GM21390 (cell line): ENCODE data around the gene LRRC63.
A peak's percentile ranks its signal among the peaks of the same experiment; 100 is the strongest.
"Not testable (repeated sequence)": the region's sequence is repeated elsewhere in the genome, so short reads cannot be mapped to it uniquely, and the experiment has no call there.

Experiments used
- ATAC-seq: cut with Tn5 transposase; IDR thresholded peaks from one replicate; pipeline ENCODE4 v1.9.1; 2021; ENCODE audit not compliant: unreplicated experiment

LRRC63 gene

GRCh38 chr13:46211483-46212351, at the start of gene LRRC63:
TSS of gene LRRC63 (plus strand) at chr13:46211928. CDS start at chr13:46213035, 1,107 bp downstream.
- ATAC-seq = peak; percentile 97

DNA sequence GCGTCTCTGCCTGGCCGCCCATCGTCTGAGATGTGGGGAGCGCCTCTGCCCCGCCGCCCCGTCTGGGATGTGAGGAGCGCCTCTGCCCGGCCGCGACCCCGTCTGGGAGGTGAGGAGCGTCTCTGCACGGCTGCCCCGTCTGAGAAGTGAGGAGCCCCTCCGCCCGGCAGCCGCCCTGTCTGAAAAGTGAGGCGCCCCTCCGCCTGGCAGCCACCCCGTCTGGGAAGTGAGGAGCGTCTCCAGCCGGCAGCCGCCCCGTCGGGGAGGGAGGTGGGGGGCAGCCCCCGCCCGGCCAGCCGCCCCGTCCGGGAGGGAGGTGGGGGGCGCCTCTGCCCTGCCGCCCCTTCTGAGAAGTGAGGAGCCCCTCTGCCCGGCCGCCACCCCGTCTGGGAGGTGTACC, 49.0 kb upstream of the LRRC63 start:
- not testable (repeated sequence) for ATAC-seq

DNA sequence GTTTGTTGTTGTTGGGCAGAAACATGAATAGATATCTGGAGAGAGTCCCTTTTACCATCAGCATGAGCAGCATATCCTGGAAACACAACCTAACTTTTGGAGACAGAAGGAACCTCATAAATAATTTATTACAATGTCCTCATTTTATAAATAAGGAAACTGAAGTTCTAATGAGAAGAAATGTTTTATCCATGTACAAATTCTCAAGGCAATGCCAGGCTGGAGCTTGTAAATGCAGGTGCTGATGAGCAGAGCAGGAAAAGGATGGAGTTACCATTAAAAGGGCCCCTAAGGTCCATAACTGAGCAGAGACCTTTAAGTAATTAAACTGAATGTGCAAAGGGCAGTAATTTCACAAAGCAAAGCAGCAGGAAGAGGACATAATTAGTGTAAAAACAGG, 47.1 kb upstream of the LRRC63 start:
- ATAC-seq = no peak

GRCh38 chr13:46165485-46166223, 46.1 kb upstream of the LRRC63 start:
- ATAC-seq = peak; percentile 37

- no peak for ATAC-seq
Observed at GRCh38 chr13:46166224-46166584, 45.5 kb upstream of the LRRC63 start.

DNA sequence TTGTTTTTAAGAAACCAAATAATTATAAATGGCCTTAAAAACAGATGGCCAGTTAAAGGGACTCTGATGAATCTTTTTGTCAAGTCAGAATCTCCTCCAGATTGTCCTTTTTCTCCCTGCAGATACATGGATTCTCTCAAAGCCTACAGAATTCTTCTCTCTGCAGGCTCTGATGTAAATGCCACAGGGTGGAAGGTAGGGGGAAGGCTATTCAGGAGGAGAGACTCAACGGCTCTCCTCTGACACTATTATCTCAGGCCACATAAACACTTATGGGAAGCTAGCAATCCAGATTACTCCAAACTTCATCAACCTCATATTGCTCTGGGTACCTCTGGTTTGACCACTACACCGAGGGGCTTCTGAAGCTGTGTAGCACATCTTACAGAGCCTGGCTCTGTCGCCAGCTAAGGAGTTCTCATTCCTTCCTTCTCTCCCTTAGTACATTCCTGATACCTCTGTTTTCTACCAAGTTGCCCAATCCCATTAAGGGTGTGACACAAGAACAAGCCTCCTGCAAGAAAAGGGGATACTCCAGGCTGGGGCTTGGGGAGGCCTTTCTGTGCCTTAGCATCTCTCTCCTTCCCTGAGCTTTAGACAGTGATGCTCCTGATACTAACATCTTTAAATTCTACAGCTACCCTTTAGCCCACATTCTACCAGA, 44.6 kb upstream of the LRRC63 start:
- ATAC-seq = no peak

DNA sequence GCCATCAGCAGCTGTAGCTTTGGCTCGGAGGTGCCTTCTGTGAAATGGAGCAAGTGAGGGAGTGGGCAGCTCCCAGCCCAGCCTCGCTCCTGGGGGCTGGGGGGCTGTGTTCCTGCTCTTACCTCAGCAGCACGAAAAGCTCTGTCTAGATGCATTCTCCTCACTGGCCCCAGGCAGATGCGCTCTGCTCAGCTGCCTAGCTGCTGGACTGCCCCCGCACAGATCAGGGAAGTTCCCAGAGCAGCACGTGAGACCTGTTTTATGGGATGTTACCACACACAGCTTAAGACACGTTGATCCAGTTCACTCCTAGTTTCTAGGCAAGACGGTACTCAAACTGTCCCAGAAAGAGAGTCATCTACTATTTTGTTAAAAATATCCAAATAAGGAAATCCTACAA, 43.4 kb upstream of the LRRC63 start:
- ATAC-seq = no peak

GRCh38 chr13:46168783-46169182, 42.9 kb upstream of the LRRC63 start:
- no peak for ATAC-seq

- ATAC-seq = no peak
Observed at GRCh38 chr13:46169758-46170157, 42.0 kb upstream of the LRRC63 start.

DNA sequence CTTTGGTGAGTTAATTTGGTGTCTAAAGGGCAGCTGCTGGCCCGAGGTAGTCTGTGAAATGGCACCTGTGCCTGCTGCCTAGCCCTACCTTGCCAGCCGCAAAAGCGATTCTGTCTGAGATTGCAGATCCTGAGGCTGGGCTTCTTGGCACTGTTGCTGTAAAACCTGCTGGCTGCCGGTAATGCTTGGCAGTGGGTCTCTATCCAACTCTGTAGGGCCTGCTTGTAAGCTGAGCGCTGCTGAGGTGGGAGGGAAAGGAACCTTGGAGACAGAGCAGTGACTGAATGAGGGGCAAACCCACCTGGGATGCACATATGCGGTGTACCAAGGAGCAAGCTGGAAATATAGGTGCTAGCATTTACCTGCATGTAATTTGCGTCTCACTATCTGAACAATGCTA, 41.5 kb upstream of the LRRC63 start:
- ATAC-seq = no peak

- ATAC-seq = no peak
Observed at GRCh38 chr13:46170687-46171086, 41.0 kb upstream of the LRRC63 start.

DNA sequence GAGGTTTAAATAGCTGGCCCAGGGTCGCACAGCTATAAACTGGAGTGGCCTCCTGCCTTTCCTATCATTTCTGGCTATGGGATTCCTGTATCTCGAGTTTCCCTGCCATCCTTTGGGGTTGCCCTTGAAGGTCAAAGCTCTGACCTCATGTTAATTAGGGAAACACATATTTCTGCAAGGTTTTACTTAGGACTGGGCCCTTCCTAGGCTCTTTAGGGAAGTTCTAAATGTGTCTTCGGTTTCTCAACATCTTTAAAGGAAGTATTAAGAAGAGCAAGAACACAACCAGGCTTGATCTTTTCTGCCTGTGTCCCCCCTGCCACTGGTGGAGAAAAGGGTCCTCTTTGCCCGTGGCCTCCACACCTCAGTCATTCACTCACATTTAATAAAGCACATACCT, 40.5 kb upstream of the LRRC63 start:
- no peak for ATAC-seq

- no peak for ATAC-seq
Observed at GRCh38 chr13:46171739-46172138, 40.0 kb upstream of the LRRC63 start.

DNA sequence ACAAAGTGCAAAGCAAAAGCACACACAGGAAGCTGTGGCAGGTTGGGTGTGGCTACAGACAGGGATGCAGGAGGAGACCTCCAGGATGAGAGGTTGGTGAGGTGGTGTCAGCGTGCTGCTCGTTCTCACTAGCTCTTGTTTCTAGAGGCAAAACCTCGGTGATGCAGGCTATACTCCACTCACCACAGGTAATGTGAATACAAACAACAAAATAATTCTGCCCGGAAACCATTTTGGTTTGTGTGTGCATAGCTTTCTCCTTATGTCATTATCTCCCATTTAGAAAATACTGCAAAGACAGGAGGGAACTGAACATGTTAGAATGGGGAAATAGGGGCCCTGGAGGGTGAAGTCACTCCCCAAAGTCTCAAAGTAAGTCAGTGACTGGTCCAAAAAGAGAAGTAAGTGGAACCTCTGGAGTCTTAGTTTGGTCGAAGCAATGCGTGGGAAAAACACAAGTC, 39.2 kb upstream of the LRRC63 start:
- no peak for ATAC-seq

DNA sequence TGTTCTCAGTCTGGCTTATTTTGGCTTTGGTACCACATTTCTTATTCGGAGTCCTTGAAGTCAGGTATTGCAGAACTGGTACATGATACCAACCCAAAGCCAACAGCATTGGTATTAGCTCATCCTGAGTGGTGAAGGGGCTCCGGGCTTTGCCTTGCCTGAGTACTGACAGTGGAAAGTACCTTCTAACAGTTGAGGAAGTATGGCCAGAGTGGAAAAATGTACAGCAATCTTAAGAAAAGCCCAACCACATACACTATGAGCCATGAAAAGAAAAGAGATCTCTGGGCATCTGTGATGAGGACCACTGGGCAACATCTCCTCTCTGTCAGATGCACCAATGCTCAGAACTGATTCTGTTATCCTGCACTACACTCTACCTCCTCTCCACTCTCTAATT, 38.1 kb upstream of the LRRC63 start:
- no peak for ATAC-seq

- ATAC-seq = peak; percentile 42
Observed at GRCh38 chr13:46176756-46177155, 35.0 kb upstream of the LRRC63 start.

- ATAC-seq = no peak
Observed at GRCh38 chr13:46178143-46178542, 33.6 kb upstream of the LRRC63 start.

DNA sequence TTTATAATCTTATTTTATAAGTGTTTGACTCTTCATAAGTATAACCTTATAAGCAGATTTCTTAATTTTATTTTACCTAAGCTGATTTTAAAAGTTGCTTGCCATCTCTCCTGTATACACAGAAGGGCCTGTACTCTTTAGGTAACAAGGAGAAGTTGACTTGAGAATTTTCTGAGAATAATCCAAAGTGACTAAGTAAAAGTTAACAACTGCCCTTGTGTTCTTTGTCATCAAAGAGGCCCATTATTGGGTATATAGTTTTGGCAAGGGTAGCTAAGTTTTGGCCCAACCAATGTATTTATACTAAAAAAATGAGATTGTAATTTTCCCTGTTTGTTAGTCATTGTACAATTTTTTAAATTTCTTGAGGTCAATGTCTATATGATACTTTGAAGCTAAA, 32.9 kb upstream of the LRRC63 start:
- no peak for ATAC-seq

DNA sequence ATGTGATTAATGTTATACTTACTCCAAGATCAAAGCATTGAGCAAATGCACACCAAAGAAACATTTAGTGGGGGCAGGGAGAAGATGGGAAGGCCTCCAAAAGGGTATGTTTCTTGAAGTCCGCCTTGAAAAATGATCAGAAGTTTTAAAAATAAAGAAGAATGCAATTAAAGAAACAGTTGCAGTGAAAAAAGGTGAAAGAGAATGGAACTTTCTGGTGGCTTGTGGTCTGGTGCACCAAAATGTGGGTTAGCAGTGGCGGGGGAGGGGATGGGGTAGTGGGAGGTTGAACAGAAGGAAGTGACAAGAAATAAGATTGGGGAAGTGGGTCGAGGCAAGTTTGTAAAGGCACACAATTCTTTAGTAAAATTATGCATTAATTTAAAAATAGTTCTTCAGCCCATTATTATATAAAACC, 32.2 kb upstream of the LRRC63 start:
- ATAC-seq = no peak

DNA sequence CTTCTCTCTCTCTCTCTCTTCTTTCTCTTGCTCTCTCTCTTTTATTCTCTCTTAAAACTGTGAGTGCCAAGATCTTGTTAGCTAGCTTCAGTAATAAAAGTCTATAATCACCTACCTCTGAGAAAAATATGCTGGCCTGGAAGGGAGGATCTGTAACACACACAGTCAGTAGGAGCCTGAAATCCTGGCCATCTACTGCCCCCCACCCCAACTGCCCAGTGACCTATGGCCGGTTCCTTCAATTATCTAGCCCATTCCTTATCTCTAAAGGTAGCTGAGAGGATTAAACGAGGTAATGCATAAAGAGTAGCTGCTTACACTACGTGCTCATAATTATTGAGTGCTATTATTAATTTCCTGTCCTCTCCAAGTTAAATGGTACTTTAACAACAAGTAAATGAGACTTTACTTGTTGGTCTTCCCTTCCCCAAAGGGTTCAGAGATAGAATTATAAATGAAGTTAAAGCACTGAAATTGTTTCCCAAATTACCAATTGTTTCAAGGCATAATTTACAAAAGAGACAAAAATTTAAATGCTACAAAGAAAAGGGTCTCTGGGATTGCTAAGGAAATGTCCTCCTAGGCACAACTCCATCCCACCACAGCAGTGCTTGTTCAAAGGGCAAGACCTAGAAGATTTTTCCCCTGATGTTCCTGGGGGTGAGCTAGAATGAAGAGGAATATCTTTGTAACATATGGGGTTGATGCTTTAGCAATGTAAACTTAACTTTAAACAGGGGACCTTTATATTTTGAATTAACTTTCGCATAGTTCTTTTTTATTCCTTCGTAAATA, 31.6 kb upstream of the LRRC63 start:
- ATAC-seq = no peak

DNA sequence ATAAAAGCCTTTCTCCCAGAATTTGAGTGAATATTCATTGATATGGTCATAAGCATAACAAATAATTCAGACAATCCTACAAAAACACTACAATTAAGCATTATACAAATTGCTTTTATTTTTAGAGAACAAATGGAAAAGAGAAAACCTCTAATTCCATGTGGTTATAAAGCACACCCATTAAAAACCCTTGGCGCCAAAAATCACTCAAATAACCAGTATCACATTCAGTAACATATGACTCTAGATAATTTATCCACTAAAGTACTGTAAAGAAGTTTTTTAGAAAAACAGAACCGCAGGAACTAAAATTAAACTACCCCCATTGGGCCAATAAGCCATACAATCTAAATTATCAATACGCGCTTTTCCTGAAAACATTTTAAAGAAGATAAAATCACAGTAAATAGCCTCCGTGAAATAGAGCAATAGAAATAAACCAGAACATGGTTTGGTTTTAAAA, 30.3 kb upstream of the LRRC63 start:
- no peak for ATAC-seq
